Right kidney (tissue), 9 donors: ENCODE results near the gene PCNX3.

Source experiments
- DNase-seq: peaks from one replicate; pipeline ENCODE4 v3.0.0-alpha.2; 2016
- long read RNA-seq, 8 donors: transcript quantifications; one replicate each; lab custom pipeline, GENCODE V29; 2026

The PCNX3 gene
- long read RNA-seq, donor 1: 0 reads
- long read RNA-seq, donor 2: 0 reads
- long read RNA-seq, donor 3: 0 reads
- long read RNA-seq, donor 4, partial matches to known transcripts: 16 of 16 reads
- long read RNA-seq, donor 4, other reads (novel, unspliced or antisense): 0 of 16 reads
- long read RNA-seq, donor 5, partial matches to known transcripts: 57 of 57 reads
- long read RNA-seq, donor 5, other reads (novel, unspliced or antisense): 0 of 57 reads
- long read RNA-seq, donor 6, partial matches to known transcripts: 14 of 14 reads
- long read RNA-seq, donor 6, other reads (novel, unspliced or antisense): 0 of 14 reads
- long read RNA-seq, donor 7, partial matches to known transcripts: 27 of 28 reads
- long read RNA-seq, donor 7, other reads (novel, unspliced or antisense): 0 of 28 reads
- long read RNA-seq, donor 8, partial matches to known transcripts: 5 of 5 reads
- long read RNA-seq, donor 8, other reads (novel, unspliced or antisense): 0 of 5 reads

DNA sequence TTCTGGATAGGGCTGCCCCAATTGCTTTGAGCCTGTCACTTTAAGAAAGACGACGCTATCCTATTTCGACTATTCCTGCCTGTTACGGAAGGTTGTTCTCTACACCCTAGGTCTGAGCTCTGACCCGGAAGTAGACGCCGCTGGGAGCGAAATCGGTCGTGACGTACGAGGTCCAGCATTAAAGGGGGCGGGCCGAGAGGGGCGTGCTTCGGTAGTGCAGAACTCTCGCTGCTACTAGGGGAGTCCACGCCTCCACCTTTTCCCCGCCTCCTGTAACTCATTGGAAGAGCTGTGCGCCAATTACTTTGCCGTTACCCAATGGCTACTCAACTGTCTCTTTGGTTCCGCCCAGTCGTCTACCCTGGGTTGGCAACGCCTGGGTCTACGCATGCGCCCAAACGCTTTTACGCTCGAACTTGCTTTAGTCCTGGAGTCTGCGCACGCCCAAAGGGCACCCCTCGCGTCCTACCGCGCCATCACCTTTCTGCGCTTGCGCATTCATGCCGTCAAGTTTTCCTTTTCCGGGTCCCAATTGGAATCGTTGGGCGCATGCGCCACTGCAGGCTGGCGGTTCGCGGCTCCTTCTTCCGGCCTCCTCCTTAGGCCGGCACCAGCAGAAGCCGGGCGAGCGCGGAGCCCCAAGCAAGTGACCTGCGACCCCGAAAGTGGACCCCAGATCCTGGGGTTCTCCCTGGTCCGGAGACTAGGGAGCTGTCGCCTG, at the start of gene PCNX3:
PCNX3 (plus strand) TSS at position 548 of the 721 bp plus-strand sequence. CDS start 536 bp downstream, outside the sequence.
- DNase-seq: peak; percentile 97

GRCh38 chr11:65569164-65569972, 46.2 kb upstream of the PCNX3 start:
- DNase-seq: no peak

- DNase-seq: peak; percentile 96
Measured at GRCh38 chr11:65569973-65570918, 45.3 kb upstream of the PCNX3 start, which contains the start of gene ZNRD2. Gene ZNRD2 (plus strand): TSS chr11:65570477. CDS start chr11:65570492, 15 bp downstream.

GRCh38 chr11:65571420-65571819, 44.2 kb upstream of the PCNX3 start:
- no peak for DNase-seq

DNA sequence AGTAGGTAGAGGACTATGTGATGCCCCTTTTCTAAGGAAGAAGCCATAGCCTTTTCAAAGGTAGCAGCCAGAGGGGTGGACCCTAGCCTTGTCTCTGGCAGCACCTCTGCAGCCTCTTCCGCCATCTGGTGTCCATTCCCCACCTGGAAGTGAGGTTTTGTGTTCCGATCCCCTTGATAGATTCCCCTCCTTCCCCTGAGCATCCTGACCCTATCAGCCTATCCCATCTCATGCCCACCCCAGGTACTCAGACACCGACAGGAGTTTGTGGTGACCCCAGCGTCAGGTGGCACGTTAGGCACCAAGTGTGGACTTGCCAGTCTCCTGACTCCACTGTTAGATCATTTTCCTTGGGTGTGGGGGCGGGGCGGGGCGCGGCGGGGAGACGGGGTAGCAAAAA, 43.6 kb upstream of the PCNX3 start:
- no peak for DNase-seq

DNA sequence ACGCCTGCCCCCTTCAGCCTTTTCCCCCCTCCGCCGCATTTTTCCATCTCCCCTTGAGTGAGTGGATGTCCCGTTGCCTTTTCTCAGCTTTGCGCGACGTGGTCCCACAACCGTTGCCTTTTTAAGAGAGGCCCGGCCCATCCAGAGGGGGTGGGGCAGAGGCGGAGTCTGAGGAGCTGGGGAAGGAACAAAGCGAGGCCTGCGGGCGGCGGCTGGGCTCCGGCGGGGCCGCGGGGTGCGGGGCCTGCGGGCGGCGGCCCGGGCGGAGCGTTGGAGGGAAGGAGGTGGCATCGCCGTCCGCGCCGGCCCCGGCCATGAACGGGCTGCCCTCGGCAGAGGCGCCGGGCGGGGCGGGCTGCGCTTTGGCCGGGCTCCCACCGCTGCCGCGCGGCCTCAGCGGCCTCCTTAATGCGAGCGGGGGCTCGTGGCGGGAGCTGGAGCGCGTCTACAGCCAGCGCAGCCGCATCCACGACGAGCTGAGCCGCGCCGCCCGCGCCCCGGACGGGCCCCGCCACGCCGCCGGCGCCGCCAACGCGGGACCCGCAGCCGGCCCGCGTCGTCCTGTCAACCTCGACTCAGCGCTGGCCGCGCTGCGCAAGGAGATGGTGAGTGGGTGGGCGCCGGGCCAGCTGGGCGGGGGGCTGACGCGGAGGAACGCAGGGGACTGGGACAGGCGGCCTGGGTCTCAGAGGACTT, 43.1 kb upstream of the PCNX3 start, which contains the start of gene FAM89B:
FAM89B (plus strand) TSS at position 183 of the 696 bp plus-strand sequence; CDS start at position 315, 132 bp downstream.
- DNase-seq: no peak

GRCh38 chr11:65573391-65574079, 42.0 kb upstream of the PCNX3 start:
- DNase-seq: peak; percentile 37

- DNase-seq: peak; percentile 82
Measured at GRCh38 chr11:65574109-65574810, 41.3 kb upstream of the PCNX3 start.

- peak; percentile 45 for DNase-seq
Measured at GRCh38 chr11:65574811-65575567, 40.6 kb upstream of the PCNX3 start.

DNA sequence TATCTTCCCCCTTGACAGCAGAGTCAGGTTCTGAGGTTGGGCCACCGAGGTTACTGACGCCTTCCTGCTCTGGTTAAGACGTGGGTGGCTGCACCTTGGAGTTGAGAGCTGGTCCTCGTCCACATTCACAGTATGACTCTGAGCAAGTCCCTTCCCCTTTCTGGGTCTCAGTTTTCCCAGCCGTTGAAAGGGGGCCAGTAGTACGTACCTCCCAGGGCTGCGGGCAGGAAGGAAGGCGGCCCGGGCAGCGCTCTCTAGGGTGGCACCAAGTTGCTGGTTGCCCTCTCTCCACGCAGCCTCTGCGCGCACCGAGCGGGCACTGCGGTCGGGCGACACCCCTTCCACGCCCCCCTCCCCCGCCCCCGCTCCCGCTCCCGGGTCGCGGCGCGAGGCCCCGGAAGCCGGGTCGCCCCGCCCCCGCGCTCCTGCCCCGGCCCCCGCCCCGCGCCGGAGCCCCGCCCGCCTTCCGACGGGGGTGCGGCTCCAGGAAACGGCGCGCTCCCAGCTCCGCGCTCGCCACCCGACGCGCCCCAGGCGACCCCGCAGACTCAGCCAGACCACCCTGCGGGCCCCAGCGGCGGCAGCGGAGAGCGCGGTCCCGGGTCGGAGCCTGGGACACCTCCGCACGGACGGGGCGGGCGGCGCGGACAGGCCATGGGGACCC, 39.9 kb upstream of the PCNX3 start, which contains the start of gene EHBP1L1:
EHBP1L1 (plus strand) TSS at position 486 of the 664 bp plus-strand sequence. CDS start 250 bp downstream, outside the sequence.
- peak; percentile 49 for DNase-seq

GRCh38 chr11:65576232-65576866, 39.2 kb upstream of the PCNX3 start:
- no peak for DNase-seq

DNA sequence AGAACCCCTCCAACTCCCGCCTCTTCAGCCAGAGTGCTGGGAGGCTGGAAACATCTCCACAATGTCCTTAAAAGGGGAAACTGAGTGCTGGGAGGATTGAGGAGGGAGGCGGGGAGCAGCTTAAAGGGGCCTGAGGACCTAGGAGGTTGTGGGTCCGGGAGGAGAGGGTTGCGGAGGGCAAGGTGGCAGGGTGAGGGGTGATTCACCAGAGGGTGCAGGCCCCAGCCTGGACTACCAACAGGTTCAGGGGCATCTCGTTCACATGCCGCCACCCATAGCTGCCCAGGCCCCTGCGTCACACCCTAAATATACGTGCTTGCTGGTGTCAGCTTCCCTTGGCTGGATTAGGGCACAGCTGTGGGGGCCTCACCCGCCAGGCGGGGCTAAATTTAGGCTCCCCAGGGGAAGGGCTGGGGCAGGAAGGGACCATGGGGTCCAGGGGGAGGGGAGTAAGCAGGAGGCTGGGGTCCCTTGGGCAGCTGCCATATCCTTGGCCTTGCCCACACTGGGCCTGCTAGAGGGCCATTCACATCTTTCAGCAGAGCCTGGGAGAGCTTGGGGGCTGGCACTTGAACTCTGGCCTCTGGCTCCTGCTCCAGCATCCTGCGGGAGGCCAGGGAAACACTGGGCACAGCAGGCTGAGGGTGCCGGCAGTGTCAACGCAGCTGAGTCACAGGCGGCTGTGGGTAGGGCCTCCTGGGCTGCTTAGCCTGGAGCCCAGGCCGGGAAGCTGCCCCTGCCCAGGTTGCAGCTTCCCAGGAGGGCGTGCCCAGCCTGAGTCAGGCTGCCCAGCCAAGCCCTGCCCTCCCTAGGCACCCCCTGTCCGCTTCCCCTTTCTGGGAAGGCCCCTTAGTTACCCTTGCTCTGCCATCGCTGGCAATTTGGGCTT, 38.5 kb upstream of the PCNX3 start:
- DNase-seq: no peak

DNA sequence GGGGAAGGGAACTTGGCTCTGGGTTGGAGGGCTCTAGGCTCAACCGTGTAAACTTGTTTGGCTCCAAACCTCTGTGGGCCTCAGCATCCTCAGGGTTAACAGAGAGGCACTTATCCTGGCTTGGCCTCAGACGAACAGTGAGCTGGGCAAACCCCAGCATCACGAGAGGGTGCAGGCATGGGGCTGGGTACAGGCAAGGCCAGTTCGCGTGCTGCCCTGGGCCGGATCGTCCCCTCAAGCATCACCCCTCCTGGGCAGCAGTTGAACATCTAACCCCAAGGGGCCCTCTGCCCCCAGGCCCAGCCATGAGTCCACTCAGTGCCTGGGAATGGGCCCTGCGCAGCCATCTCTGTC, 37.8 kb upstream of the PCNX3 start:
- no peak for DNase-seq

DNA sequence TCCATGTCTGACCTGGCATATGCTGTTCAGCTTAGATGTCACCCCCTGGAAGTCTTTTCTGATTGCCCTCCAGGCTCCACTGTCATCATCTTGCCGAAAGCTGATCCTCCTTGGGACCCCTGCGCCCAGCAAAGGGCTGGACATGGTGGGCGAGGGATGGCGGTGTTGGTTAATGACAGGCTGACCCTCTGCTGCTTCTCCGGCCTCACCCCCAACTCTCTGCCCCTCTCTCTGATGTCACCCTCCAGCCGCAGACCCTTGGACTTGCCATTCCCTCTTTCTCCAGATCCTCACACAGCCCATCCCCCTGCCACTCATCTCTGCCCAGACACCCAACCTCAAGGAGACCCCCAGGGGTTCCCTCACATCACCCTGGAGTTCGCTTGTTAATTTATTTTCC, 37.4 kb upstream of the PCNX3 start:
- DNase-seq: no peak

DNA sequence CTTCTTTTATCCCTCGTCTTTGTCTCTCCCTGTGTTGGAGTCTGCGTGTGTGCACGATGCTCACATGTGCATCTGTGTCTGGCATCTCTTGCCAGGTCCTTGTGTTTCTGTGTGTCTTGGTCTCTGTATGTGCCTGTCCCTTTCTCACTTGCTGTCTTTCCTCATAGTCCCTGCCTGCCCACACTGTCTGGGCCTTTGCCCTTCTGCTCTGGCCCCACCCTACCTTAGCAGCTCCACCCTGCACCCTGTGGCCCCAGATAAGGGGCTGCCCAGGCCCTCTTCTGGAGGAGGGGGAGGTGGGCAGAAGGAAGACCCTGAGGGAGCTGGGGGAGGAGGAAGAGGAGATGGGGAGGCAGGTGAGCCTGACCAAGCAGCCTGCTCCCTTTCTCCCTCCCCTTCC, 36.9 kb upstream of the PCNX3 start:
- DNase-seq: no peak

- DNase-seq: no peak
Measured at GRCh38 chr11:65579291-65579690, 36.3 kb upstream of the PCNX3 start.
